Smooth muscle cell (in vitro differentiated cells): ENCODE measurements around the gene TAGAP. TPM values are rescaled to one million over a fixed set of nuclear protein-coding genes. Genes with fewer than 3 reads are reported as not detected.
A peak's percentile ranks its signal among the peaks of the same experiment; 100 is the strongest.
"Not testable (repeated sequence)": the region's sequence is repeated elsewhere in the genome, so short reads cannot be mapped to it uniquely, and the experiment has no call there.

ENCODE experiments used
- DNase-seq: peaks from one replicate; lab custom pipeline; 2025; ENCODE audit not compliant: unreplicated experiment; lab: John Stamatoyannopoulos, UW
- H2AFZ ChIP-seq: fragments of 200-600 bp; sonication (generic); 2 replicates; pipeline ENCODE4 v1.6.0; 2016; ENCODE audit warnings: antibody characterized with exemption, low read depth, mild to moderate bottlenecking
- H3F3A ChIP-seq: fragments of 200-600 bp; sonication (generic); 2 replicates; pipeline ENCODE4 v1.6.0; 2017; ENCODE audit warnings: antibody characterized with exemption, low read depth
- H3K27ac ChIP-seq: fragments of 200-600 bp; sonication (generic); 2 replicates; pipeline ENCODE4 v1.5.1; 2016; ENCODE audit warnings: low read depth, mild to moderate bottlenecking
- H3K27me3 ChIP-seq: fragments of 200-600 bp; sonication (generic); 2 replicates; pipeline ENCODE4 v1.6.1; 2016; ENCODE audit warnings: low read depth, mild to moderate bottlenecking
- H3K36me3 ChIP-seq: fragments of 200-600 bp; sonication (generic); 2 replicates; pipeline ENCODE4 v1.5.1; 2016; ENCODE audit warnings: low read depth
- H3K4me1 ChIP-seq: fragments of 200-600 bp; sonication (generic); 2 replicates; pipeline ENCODE4 v1.5.1; 2016; ENCODE audit warnings: low read depth
- H3K4me2 ChIP-seq: fragments of 200-600 bp; sonication (generic); 2 replicates; pipeline ENCODE4 v1.6.0; 2016; ENCODE audit warnings: mild to moderate bottlenecking
- H3K4me3 ChIP-seq: fragments of 200-600 bp; sonication (generic); 2 replicates; pipeline ENCODE4 v1.5.1; 2016; ENCODE audit warnings: mild to moderate bottlenecking
- H3K79me2 ChIP-seq: fragments of 200-600 bp; sonication (generic); 2 replicates; pipeline ENCODE4 v1.6.0; 2016; ENCODE audit warnings: low read depth, mild to moderate bottlenecking
- H3K9ac ChIP-seq: fragments of 200-600 bp; sonication (generic); 2 replicates; pipeline ENCODE4 v1.6.0; 2016; ENCODE audit warnings: low read depth
- H3K9me3 ChIP-seq: fragments of 200-600 bp; sonication (generic); replicated peaks from 2 replicates; pipeline ENCODE4 v1.5.1; 2016; ENCODE audit warnings: low read depth
- H4K20me1 ChIP-seq: fragments of 200-600 bp; sonication (generic); 2 replicates; pipeline ENCODE4 v1.6.0; 2016; ENCODE audit warnings: low read depth
- WGBS: methylation state at CpG from one replicate; pipeline ENCODE4 v1.1.7; 2016; ENCODE audit warnings: low lambda C conversion rate; 5-methylcytosine and 5-hydroxymethylcytosine counted together
- polyA plus RNA-seq: library from polyadenylated mRNA; unstranded; fragments of >200 nt; fragmentation: Nextera tagmentation; extraction: Ambion mirVana; gene quantifications from 2 replicates; pipeline ENCODE4 v1.2.1, GENCODE V29; 2016
- total RNA-seq: library from RNA; depleted of rRNA; stranded (reverse); fragments of >200 nt; gene quantifications from 2 replicates; pipeline ENCODE4 v1.2.3, GENCODE V29; 2014
- TF ChIP-seq, protein P1 (sequence below): fragments of 200-600 bp; sonication (generic); IDR thresholded peaks from 2 replicates; pipeline ENCODE4 v1.5.1; 2017; ENCODE audit warnings: borderline replicate concordance, mild to moderate bottlenecking, antibody characterized with exemption; ENCODE audit not compliant: insufficient read depth, poor library complexity, severe bottlenecking

TAGAP gene
- total and polyA plus RNA-seq, 2 experiments from 2014 or later: not detected

GRCh38 chr6:159012201-159012600, 32.6 kb downstream of the TAGAP start:
- no peak overlapping the region for H3K4me2 ChIP-seq
- no peak overlapping the region for H3K27ac ChIP-seq
- no peaks in the 10 kb centered on the region for H3K9me3 ChIP-seq
- TF ChIP-seq, protein P1, sequence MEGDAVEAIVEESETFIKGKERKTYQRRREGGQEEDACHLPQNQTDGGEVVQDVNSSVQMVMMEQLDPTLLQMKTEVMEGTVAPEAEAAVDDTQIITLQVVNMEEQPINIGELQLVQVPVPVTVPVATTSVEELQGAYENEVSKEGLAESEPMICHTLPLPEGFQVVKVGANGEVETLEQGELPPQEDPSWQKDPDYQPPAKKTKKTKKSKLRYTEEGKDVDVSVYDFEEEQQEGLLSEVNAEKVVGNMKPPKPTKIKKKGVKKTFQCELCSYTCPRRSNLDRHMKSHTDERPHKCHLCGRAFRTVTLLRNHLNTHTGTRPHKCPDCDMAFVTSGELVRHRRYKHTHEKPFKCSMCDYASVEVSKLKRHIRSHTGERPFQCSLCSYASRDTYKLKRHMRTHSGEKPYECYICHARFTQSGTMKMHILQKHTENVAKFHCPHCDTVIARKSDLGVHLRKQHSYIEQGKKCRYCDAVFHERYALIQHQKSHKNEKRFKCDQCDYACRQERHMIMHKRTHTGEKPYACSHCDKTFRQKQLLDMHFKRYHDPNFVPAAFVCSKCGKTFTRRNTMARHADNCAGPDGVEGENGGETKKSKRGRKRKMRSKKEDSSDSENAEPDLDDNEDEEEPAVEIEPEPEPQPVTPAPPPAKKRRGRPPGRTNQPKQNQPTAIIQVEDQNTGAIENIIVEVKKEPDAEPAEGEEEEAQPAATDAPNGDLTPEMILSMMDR: no peak
- no peaks in the 10 kb centered on the region for H3K79me2 ChIP-seq
- no peak overlapping the region for H3K4me3 ChIP-seq
- DNase-seq: no peak
- WGBS: 40% methylated on average over 4 of the region's 4 CpGs
- H3K9ac ChIP-seq: no peak overlapping the region
- H3K36me3 ChIP-seq: no peaks in the 10 kb centered on the region
- no peaks in the 10 kb centered on the region for H3K4me1 ChIP-seq
- no peak overlapping the region for H2AFZ ChIP-seq
- H3K27me3 ChIP-seq: no peaks in the 10 kb centered on the region
- no peaks in the 10 kb centered on the region for H4K20me1 ChIP-seq
- no peaks in the 10 kb centered on the region for H3F3A ChIP-seq

- H3K9ac ChIP-seq, H3K9me3 ChIP-seq, H3K79me2 ChIP-seq, H2AFZ ChIP-seq, H3F3A ChIP-seq, H3K27ac ChIP-seq, H3K36me3 ChIP-seq, H3K4me2 ChIP-seq, H3K27me3 ChIP-seq, H4K20me1 ChIP-seq, DNase-seq, H3K4me3 ChIP-seq, H3K4me1 ChIP-seq: not testable (repeated sequence)
- 70% methylated on average over 7 of the region's 7 CpGs for WGBS
Measured at GRCh38 chr6:159010037-159010612, 34.7 kb downstream of the TAGAP start.

GRCh38 chr6:159008656-159009288, 36.0 kb downstream of the TAGAP start:
- 88% methylated on average over 10 of the region's 10 CpGs for WGBS
- Histone ChIP-seq H3F3A (no peaks in the 10 kb centered on the region), H3K36me3 (no peaks in the 10 kb centered on the region), H3K9me3 (no peaks in the 10 kb centered on the region), H3K4me3 (no peak overlapping the region), H3K27me3 (no peaks in the 10 kb centered on the region), H3K79me2 (no peaks in the 10 kb centered on the region), H3K9ac (no peak overlapping the region), H3K4me1 (no peaks in the 10 kb centered on the region), H3K4me2 (no peak overlapping the region), H3K27ac (no peak overlapping the region), H2AFZ (no peak overlapping the region), H4K20me1 (no peaks in the 10 kb centered on the region)
- no peak for DNase-seq
- TF ChIP-seq, protein P1: peak; percentile 46

DNA sequence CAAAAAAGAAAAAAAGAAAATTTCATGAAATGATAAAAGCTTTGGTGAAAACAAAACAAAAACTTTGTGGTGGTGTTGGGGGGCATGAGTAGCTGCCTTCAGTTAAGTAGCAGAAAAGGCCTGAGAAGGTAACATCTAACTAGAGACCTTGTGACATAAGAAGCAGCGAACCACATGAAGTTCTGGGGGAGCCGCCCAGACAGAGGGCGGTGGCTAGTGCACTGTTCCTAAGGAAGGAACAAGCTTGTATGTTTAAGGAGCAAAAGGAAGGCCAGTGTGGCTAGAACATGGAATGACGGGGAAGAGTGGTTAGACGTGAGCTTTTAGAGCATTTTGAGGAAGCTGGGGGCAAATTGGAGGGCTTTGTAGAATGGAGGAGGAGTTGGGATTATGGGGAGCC, 37.3 kb downstream of the TAGAP start:
- H3F3A ChIP-seq: no peaks in the 10 kb centered on the region
- H3K27ac ChIP-seq: no peak overlapping the region
- H3K36me3 ChIP-seq: no peaks in the 10 kb centered on the region
- H2AFZ ChIP-seq: no peak overlapping the region
- H3K9ac ChIP-seq: no peak overlapping the region
- no peaks in the 10 kb centered on the region for H4K20me1 ChIP-seq
- no peak for DNase-seq
- no peak overlapping the region for H3K4me2 ChIP-seq
- no peaks in the 10 kb centered on the region for H3K9me3 ChIP-seq
- no peaks in the 10 kb centered on the region for H3K4me1 ChIP-seq
- no peaks in the 10 kb centered on the region for H3K79me2 ChIP-seq
- no peaks in the 10 kb centered on the region for H3K27me3 ChIP-seq
- no peak overlapping the region for H3K4me3 ChIP-seq
- 92% methylated on average over 5 of the region's 5 CpGs for WGBS
- TF ChIP-seq, protein P1: no peak
